Epithelial cell of esophagus (primary cell): Measurements from ENCODE around the gene MUS81.

Experiments used
- DNase-seq: peaks from one replicate; pipeline ENCODE4 v3.0.0; 2010; ENCODE audit warnings: low read depth
- H3K4me3 ChIP-seq: 2 replicates; pipeline ENCODE4 v1.5.1; 2011; ENCODE audit warnings: mild to moderate bottlenecking, low read length, control low read depth
- CTCF ChIP-seq: IDR thresholded peaks from 2 replicates; pipeline ENCODE4 v1.5.1; 2011; ENCODE audit warnings: low read depth, mild to moderate bottlenecking, low read length, control low read depth, inconsistent platforms; ENCODE audit not compliant: insufficient read depth; ENCODE audit errors: missing control alignments

The MUS81 gene

GRCh38 chr11:65882120-65883057 is 22.2 kb downstream of the MUS81 start:
- TF ChIP-seq CTCF: no peak
- DNase-seq: no peak
- H3K4me3 ChIP-seq: no peak overlapping the region

- TF ChIP-seq CTCF: no peak
- no peak for DNase-seq
- H3K4me3 ChIP-seq: no peak overlapping the region
Measured at GRCh38 chr11:65883058-65883761, 23.0 kb downstream of the MUS81 start.

- no peak overlapping the region for H3K4me3 ChIP-seq
- DNase-seq: no peak
- no peak for TF ChIP-seq CTCF
Measured at GRCh38 chr11:65883786-65884715, 23.8 kb downstream of the MUS81 start.

- TF ChIP-seq CTCF: peak; percentile 99
- no peak overlapping the region for H3K4me3 ChIP-seq
- peak; percentile 80 for DNase-seq
Measured at GRCh38 chr11:65884716-65885092, 24.5 kb downstream of the MUS81 start.

GRCh38 chr11:65885231-65885630 is 25.0 kb downstream of the MUS81 start:
- TF ChIP-seq CTCF: no peak
- H3K4me3 ChIP-seq: no peak overlapping the region

GRCh38 chr11:65885808-65886536 is 25.7 kb downstream of the MUS81 start:
- no peak overlapping the region for H3K4me3 ChIP-seq
- no peak for TF ChIP-seq CTCF
- DNase-seq: no peak

More at GRCh38 chr11:65885231-65885630, 25.0 kb downstream of the MUS81 start:
- DNase-seq: no peak
